ENCODE results near the gene DDHD1. TPM values are rescaled to one million over a fixed set of nuclear protein-coding genes. Genes with fewer than 3 reads are reported as not detected.

DDHD1 gene
- total RNA-seq, 1 experiment from 2014 or later = 10.6 TPM

GRCh38 chr14:52987042-52987441 is 166.1 kb downstream of the DDHD1 start:
- POLR2A ChIA-PET = no interaction called here
- no TSS peak for BruUV-seq (replicated peaks)

More at GRCh38 chr14:52987042-52987441, 166.1 kb downstream of the DDHD1 start:
- Histone ChIP-seq H3K27ac (ENCODE audit: low read length) (no peak overlapping the region), H3K4me3 (ENCODE audit: low read depth in 2 of 2, low read length in 2 of 2) (no peak overlapping the region), H3K36me3 (ENCODE audit: control insufficient read depth, insufficient read depth, low read length) (no peaks in the 10 kb centered on the region), H3K4me1 (ENCODE audit: control insufficient read depth, insufficient read depth, low read length) (no peaks in the 10 kb centered on the region), H3K27me3 (ENCODE audit: control insufficient read depth, insufficient read depth, low read length) (no peaks in the 10 kb centered on the region; the same call in 1 of the 2 replicates), H3K9me3 (ENCODE audit: control insufficient read depth, insufficient read depth, low read depth, low read length) (no peaks in the 10 kb centered on the region)
- in situ Hi-C loops (cut with HindIII; ENCODE audit: low pct_unique_long_range_greater_than_20kb, low sequenced_read_pairs) (no loop called here), intact Hi-C loops (cut with micrococcal nuclease; ENCODE audit: unreplicated experiment) (no loop called here)
- TF ChIP-seq TCF7L2 (IDR thresholded peaks at IDR 0.05; ENCODE audit: low read depth, low read length) (no peak), SIN3A (IDR thresholded peaks at IDR 0.05; ENCODE audit: borderline replicate concordance, insufficient read depth, low read depth, low read length) (no peak), REST (IDR thresholded peaks at IDR 0.05; ENCODE audit: insufficient read depth in 1 of 2, low read depth in 2 of 2, low read length in 1 of 2) (no peak)
- DNase-seq (ENCODE audit: low read depth, low spot score) (no peak), ATAC-seq (no peak)
- CTCF ChIA-PET = no interaction called here

Other genes starting within 250 kb of the DDHD1 start
- gene FERMT2, start 202.3 kb downstream of the DDHD1 start, total RNA-seq (2021; ENCODE audit: unreplicated experiment) = 33.3 TPM